Mammary epithelial cell (primary cell): ENCODE results near the gene COMMD1.

ENCODE experiments used
- CTCF ChIP-seq, 2 donors: IDR thresholded peaks in 1 of 2; conservative IDR thresholded peaks in 1 of 2; 2 replicates each; pipeline ENCODE4 v1.5.1; 2011 to 2012; ENCODE audit warnings: inconsistent platforms in 2 of 2, low read length in 2 of 2, mild to moderate bottlenecking in 2 of 2, control low read depth in 1 of 2, low read depth in 1 of 2; ENCODE audit not compliant: insufficient read depth in 1 of 2; ENCODE audit errors: extremely low read depth in 1 of 2
- EZH2 ChIP-seq: IDR thresholded peaks from 2 replicates; pipeline ENCODE4 v1.6.1; 2012; ENCODE audit warnings: low read length, inconsistent platforms, borderline replicate concordance

- TF ChIP-seq CTCF (conservative IDR thresholded peaks at IDR 0.05 in 1 of 2, IDR thresholded peaks at IDR 0.05 in 1 of 2; ENCODE audit: extremely low read depth in 1 of 2, insufficient read depth in 1 of 2, low read depth in 1 of 2, low read length in 2 of 2) (no peak), EZH2 (no peak)
Measured at GRCh38 chr2:62110415-62111025, 205.0 kb downstream of the COMMD1 start.
